A673 (cell line): ENCODE results near the gene APMAP. TPM values are rescaled to one million over a fixed set of nuclear protein-coding genes. Genes with fewer than 3 reads are reported as not detected.

ENCODE experiments used
- BruUV-seq: library from RNA; stranded (reverse); fragments of 400-500 nt; replicated peaks from 2 replicates; lab custom pipeline; 2021; lab: Mats Ljungman, UMichigan
- CTCF ChIA-PET: fragments of 300-600 bp; sonication (Branson Sonifier 250); formaldehyde crosslinking; loops from one replicate; lab custom pipeline; 2022; ENCODE audit warnings: antibody characterized with exemption; lab: Charles Lee
- POLR2A ChIA-PET: fragments of 300-600 bp; sonication (Branson Sonifier 250); formaldehyde crosslinking; loops from one replicate; lab custom pipeline; 2022; ENCODE audit warnings: antibody characterized with exemption; ENCODE audit not compliant: low non-redundant PET; lab: Charles Lee
- DNase-seq: peaks from one replicate; pipeline ENCODE4 v3.0.0-alpha.2; 2015; ENCODE audit warnings: low spot score
- H3K27ac ChIP-seq: fragments of 200-600 bp; sonication (generic); 2 replicates; pipeline ENCODE4 v1.5.1; 2016; ENCODE audit warnings: mixed run types, low read depth, mild to moderate bottlenecking, mixed read lengths, antibody characterized with exemption, low read length; ENCODE audit not compliant: poor library complexity, severe bottlenecking
- H3K27me3 ChIP-seq: fragments of 200-600 bp; sonication (generic); replicated peaks from 2 replicates; pipeline ENCODE4 v1.6.1; 2017; ENCODE audit warnings: mixed run types, low read depth, mild to moderate bottlenecking, mixed read lengths, antibody characterized with exemption, low read length; ENCODE audit not compliant: insufficient read depth, poor library complexity
- H3K36me3 ChIP-seq: fragments of 200-600 bp; sonication (generic); 2 replicates; pipeline ENCODE4 v1.6.1; 2016; ENCODE audit warnings: mixed run types, mild to moderate bottlenecking, mixed read lengths, antibody characterized with exemption, low read length; ENCODE audit not compliant: insufficient read depth, poor library complexity, severe bottlenecking
- H3K4me1 ChIP-seq: fragments of 200-600 bp; sonication (generic); 2 replicates; pipeline ENCODE4 v1.6.1; 2017; ENCODE audit warnings: mixed run types, mild to moderate bottlenecking, mixed read lengths, antibody characterized with exemption, low read length; ENCODE audit not compliant: insufficient read depth, poor library complexity, severe bottlenecking
- H3K4me3 ChIP-seq: fragments of 200-600 bp; sonication (generic); 2 replicates; pipeline ENCODE4 v1.5.1; 2016; ENCODE audit warnings: low read depth, mixed run types, mild to moderate bottlenecking, mixed read lengths, low read length; ENCODE audit not compliant: poor library complexity, severe bottlenecking
- H3K9me3 ChIP-seq: fragments of 200-600 bp; sonication (generic); 2 replicates; pipeline ENCODE4 v1.6.1; 2016; ENCODE audit warnings: mixed run types, low read depth, mild to moderate bottlenecking, mixed read lengths, antibody characterized with exemption, low read length; ENCODE audit not compliant: poor library complexity, severe bottlenecking
- EZH2 ChIP-seq: fragments of 200-600 bp; sonication (generic); IDR thresholded peaks from 2 replicates; pipeline ENCODE4 v1.6.1; 2017; ENCODE audit warnings: borderline replicate concordance, low read depth, mild to moderate bottlenecking, mixed read lengths, antibody characterized with exemption, low read length; ENCODE audit not compliant: poor library complexity, severe bottlenecking
- intact Hi-C: fragments of 100-400 bp; cut with micrococcal nuclease; formaldehyde crosslinking; loops from one replicate; pipeline ENCODE4 v1.10.0; 2022; ENCODE audit not compliant: unreplicated experiment
- total RNA-seq: library from RNA; stranded (reverse); gene quantifications from 2 replicates; pipeline ENCODE4 v1.2.3, GENCODE V29; 2021
- TF ChIP-seq, protein P1 (sequence below): fragments of 300-800, 200-600 bp; sonication (generic); conservative IDR thresholded peaks from 2 replicates; pipeline ENCODE4 v1.5.1; 2017; ENCODE audit warnings: low read depth, mild to moderate bottlenecking, antibody characterized with exemption, low read length, moderate library complexity, mixed read lengths

Gene APMAP
- total RNA-seq, 1 experiment from 2014 or later, result 70.3 TPM

DNA sequence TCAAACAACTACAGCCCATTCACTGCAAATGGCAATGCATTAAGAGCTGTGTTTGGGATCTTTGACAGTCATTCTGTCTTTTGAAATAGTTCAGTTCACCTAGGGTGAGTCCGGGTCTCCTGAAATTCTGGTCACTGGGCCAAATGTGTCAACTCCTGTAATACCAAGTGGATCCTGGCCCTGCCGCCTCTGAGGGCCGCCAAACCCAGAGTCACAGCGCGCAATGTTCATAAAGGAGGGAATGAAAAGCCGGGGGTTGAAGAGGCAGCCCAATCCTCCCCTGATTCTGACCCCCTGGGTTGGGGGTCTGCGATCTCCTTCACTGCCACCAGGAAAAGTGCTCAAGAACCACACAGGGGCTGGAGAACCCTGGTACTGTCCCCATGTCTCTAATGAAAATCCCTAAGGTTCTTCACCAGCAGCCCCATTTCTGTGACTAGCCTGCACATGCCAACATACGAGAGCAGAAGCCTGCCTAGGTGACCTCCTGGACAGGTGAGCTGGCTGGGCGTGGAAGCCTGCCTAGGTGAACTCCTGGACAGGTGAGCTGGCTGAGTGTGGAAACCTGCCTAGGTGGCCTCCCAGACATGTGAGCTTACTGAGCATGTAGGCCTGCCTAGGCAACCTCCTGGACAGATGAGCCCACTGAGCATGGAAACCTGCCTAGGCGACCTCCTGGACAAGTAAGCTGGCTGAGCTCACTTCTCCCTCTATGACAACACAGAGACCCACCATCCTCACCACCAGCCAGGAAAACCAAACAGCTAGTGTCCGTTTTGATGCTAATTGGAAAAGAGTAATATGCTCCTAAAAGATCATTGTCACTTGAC, 16.1 kb upstream of the APMAP start:
- POLR2A ChIA-PET, result no interaction called here
- CTCF ChIA-PET, result no interaction called here
- no TSS peak for BruUV-seq

GRCh38 chr20:25007491-25008305, 15.1 kb upstream of the APMAP start:
- peaks cover 2% of the 10 kb centered on the region for H3K9me3 ChIP-seq
- DNase-seq, result no peak
- no peaks in the 10 kb centered on the region for H3K36me3 ChIP-seq
- intact Hi-C loops, result no loop called here
- no peak for TF ChIP-seq EZH2
- TF ChIP-seq, protein P1, sequence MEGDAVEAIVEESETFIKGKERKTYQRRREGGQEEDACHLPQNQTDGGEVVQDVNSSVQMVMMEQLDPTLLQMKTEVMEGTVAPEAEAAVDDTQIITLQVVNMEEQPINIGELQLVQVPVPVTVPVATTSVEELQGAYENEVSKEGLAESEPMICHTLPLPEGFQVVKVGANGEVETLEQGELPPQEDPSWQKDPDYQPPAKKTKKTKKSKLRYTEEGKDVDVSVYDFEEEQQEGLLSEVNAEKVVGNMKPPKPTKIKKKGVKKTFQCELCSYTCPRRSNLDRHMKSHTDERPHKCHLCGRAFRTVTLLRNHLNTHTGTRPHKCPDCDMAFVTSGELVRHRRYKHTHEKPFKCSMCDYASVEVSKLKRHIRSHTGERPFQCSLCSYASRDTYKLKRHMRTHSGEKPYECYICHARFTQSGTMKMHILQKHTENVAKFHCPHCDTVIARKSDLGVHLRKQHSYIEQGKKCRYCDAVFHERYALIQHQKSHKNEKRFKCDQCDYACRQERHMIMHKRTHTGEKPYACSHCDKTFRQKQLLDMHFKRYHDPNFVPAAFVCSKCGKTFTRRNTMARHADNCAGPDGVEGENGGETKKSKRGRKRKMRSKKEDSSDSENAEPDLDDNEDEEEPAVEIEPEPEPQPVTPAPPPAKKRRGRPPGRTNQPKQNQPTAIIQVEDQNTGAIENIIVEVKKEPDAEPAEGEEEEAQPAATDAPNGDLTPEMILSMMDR, result no peak
- H3K27me3 ChIP-seq, result peaks cover 2% of the 10 kb centered on the region
- H3K27ac ChIP-seq, result no peak overlapping the region
- no TSS peak for BruUV-seq
- ChIA-PET CTCF (no interaction called here), POLR2A (no interaction called here)
- H3K4me3 ChIP-seq, result no peak overlapping the region
- H3K4me1 ChIP-seq, result no peaks in the 10 kb centered on the region

More for the DNA sequence above, 16.1 kb upstream of the APMAP start:
- Histone ChIP-seq H3K27ac (no peak overlapping the region), H3K27me3 (peaks cover 2% of the 10 kb centered on the region), H3K4me1 (no peaks in the 10 kb centered on the region), H3K4me3 (no peak overlapping the region), H3K9me3 (no peaks in the 10 kb centered on the region), H3K36me3 (no peaks in the 10 kb centered on the region)
- TF ChIP-seq EZH2, result no peak
- TF ChIP-seq, protein P1, result no peak
- DNase-seq, result no peak
- intact Hi-C loops, result no loop called here

DNA sequence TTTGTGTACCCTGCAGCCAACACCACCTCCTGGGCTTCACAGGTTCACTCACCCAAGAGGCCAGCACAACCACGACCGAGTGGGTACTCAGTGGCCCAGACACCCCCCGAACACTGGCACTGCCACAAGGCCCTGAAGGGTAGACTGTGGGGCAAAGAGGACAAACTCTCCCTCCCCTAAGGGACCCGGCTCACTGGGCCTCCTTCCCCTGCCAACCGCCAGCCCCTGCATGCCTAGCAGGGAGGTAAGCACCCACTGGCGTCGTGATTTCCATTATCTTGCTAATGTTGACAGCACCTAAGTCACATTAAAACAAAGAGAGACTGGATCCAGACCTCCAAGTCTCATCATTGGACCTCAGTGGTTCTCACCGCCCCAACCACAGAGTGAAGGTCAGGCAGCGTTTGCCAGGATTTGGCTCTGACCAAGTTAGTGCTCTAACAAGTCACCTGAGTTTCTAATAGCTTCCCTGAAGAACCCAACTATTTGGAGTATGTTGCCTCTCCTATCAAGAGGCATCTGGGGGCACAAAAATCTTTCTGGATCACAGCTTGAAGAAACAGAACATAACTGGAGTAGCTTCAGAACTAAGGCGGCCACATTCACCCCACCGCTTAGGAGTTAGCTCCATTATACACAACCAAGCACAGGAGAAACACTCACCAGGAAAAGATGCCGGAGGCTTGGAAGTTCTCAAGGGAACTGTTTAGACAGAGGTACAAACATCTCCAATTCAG, 14.0 kb upstream of the APMAP start:
- no peak overlapping the region for H3K4me3 ChIP-seq
- no TSS peak for BruUV-seq
- H3K36me3 ChIP-seq, result no peaks in the 10 kb centered on the region
- CTCF ChIA-PET, result no interaction called here
- intact Hi-C loops, result no loop called here
- H3K4me1 ChIP-seq, result no peaks in the 10 kb centered on the region
- peaks cover 2% of the 10 kb centered on the region for H3K27me3 ChIP-seq
- peaks cover 3% of the 10 kb centered on the region for H3K9me3 ChIP-seq
- no peak for DNase-seq
- TF ChIP-seq, protein P1, result no peak
- no peak for TF ChIP-seq EZH2
- POLR2A ChIA-PET, result no interaction called here
- H3K27ac ChIP-seq, result no peak overlapping the region
